Esophagus (tissue), 2 donors: ENCODE measurements around the gene IQCM. TPM values are rescaled to one million over a fixed set of nuclear protein-coding genes. Genes with fewer than 3 reads are reported as not detected.

Source experiments
- H3K27ac ChIP-seq, 2 donors: one replicate each; pipeline ENCODE4 v1.5.1; 2013; ENCODE audit warnings: low read depth in 2 of 2, mild to moderate bottlenecking in 2 of 2, inconsistent platforms in 1 of 2, low read length in 1 of 2, moderate library complexity in 1 of 2
- H3K27me3 ChIP-seq, 2 donors: one replicate each; pipeline ENCODE4 v1.6.1; 2013; ENCODE audit warnings: low read length in 2 of 2, control low read depth in 1 of 2, mild to moderate bottlenecking in 1 of 2; ENCODE audit not compliant: insufficient read depth in 2 of 2, control insufficient read depth in 1 of 2
- H3K36me3 ChIP-seq, 2 donors: one replicate each; pipeline ENCODE4 v1.6.1; 2013; ENCODE audit warnings: low read length in 1 of 2; ENCODE audit not compliant: control insufficient read depth in 2 of 2, insufficient read depth in 2 of 2
- H3K4me1 ChIP-seq, 2 donors: one replicate each; pipeline ENCODE4 v1.6.1; 2013; ENCODE audit warnings: low read length in 1 of 2; ENCODE audit not compliant: control insufficient read depth in 2 of 2, insufficient read depth in 2 of 2
- H3K4me3 ChIP-seq, 2 donors: one replicate each; pipeline ENCODE4 v1.5.1; 2013; ENCODE audit warnings: low read length in 2 of 2, mild to moderate bottlenecking in 2 of 2, low read depth in 1 of 2, moderate library complexity in 1 of 2
- H3K9me3 ChIP-seq, 2 donors: one replicate each; pipeline ENCODE4 v1.6.1; 2013; ENCODE audit warnings: mild to moderate bottlenecking in 2 of 2, low read depth in 1 of 2, low read length in 1 of 2, moderate library complexity in 1 of 2; ENCODE audit not compliant: control insufficient read depth in 2 of 2, insufficient read depth in 1 of 2
- WGBS, 2 donors: extraction: QIAGEN DNeasy Blood & Tissue Kit; methylation state at CpG; one replicate each; pipeline ENCODE4 v1.1.7; 2013; 5-methylcytosine and 5-hydroxymethylcytosine counted together
- polyA plus RNA-seq, 2 donors: library from polyadenylated mRNA; stranded (reverse); fragments of 200-250 nt; gene quantifications; one replicate each; pipeline ENCODE4 v1.2.3, GENCODE V29; 2013
- donor health status: healthy with polysubstance abuse.
- donor health status: Bipolar disorder and iron deficiency.

Gene IQCM
- polyA plus RNA-seq, result not detected

- Histone ChIP-seq H3K4me1 (no peaks in the 10 kb centered on the region), H3K27ac (no peak within 1 kb of the TSS), H3K27me3 (no peaks in the 10 kb centered on the region), H3K4me3 (no peak within 1 kb of the TSS), H3K36me3 (no peaks in the 10 kb centered on the region), H3K9me3 (no peaks in the 10 kb centered on the region)
- 63 to 67% methylated on average over 1 of the region's 1 CpG for WGBS, 2 donors
These were observed at the start of gene IQCM for GRCh38 chr4:149815743-149816142. Gene IQCM, minus strand, starts transcription at chr4:149815843. Its CDS starts 73,152 bp downstream, at chr4:149742691.

- H3K27ac ChIP-seq, result no peak overlapping the region
- H3K4me1 ChIP-seq, result no peaks in the 10 kb centered on the region
- no peak overlapping the region for H3K4me3 ChIP-seq
- WGBS, 2 donors, result 82 to 88% methylated on average over 3 of the region's 3 CpGs
- no peaks in the 10 kb centered on the region for H3K36me3 ChIP-seq
- no peaks in the 10 kb centered on the region for H3K9me3 ChIP-seq
- H3K27me3 ChIP-seq, result no peaks in the 10 kb centered on the region
These were observed 41.8 kb upstream of the IQCM start for GRCh38 chr4:149857446-149857845.

GRCh38 chr4:149845743-149846142 is 30.1 kb upstream of the IQCM start:
- no peaks in the 10 kb centered on the region for H3K27me3 ChIP-seq
- no peak overlapping the region for H3K4me3 ChIP-seq
- H3K36me3 ChIP-seq, result no peaks in the 10 kb centered on the region
- H3K4me1 ChIP-seq, result no peaks in the 10 kb centered on the region
- no peak overlapping the region for H3K27ac ChIP-seq
- no peaks in the 10 kb centered on the region for H3K9me3 ChIP-seq

- Histone ChIP-seq H3K9me3 (no peaks in the 10 kb centered on the region), H3K27ac (no peak overlapping the region), H3K36me3 (no peaks in the 10 kb centered on the region), H3K4me3 (no peak overlapping the region), H3K27me3 (no peaks in the 10 kb centered on the region), H3K4me1 (no peaks in the 10 kb centered on the region)
- WGBS, 2 donors, result 76 to 81% methylated on average over 1 of the region's 1 CpG
These were observed 26.0 kb upstream of the IQCM start for GRCh38 chr4:149841686-149842085.

- H3K27me3 ChIP-seq, result no peaks in the 10 kb centered on the region
- WGBS, 2 donors, result 82 to 90% methylated on average over 1 of the region's 1 CpG
- no peak overlapping the region for H3K27ac ChIP-seq
- no peaks in the 10 kb centered on the region for H3K4me1 ChIP-seq
- H3K9me3 ChIP-seq, result no peaks in the 10 kb centered on the region
- no peak overlapping the region for H3K4me3 ChIP-seq
- H3K36me3 ChIP-seq, result no peaks in the 10 kb centered on the region
These were observed 22.4 kb upstream of the IQCM start for GRCh38 chr4:149838036-149838435.

GRCh38 chr4:149836546-149836945 is 20.9 kb upstream of the IQCM start:
- H3K27ac ChIP-seq, result no peak overlapping the region
- WGBS, 2 donors, result 87 to 91% methylated on average over 3 of the region's 3 CpGs

GRCh38 chr4:149835280-149835679 is 19.6 kb upstream of the IQCM start:
- H3K4me3 ChIP-seq, result no peak overlapping the region
- H3K27ac ChIP-seq, result no peak overlapping the region
- no peaks in the 10 kb centered on the region for H3K36me3 ChIP-seq
- H3K27me3 ChIP-seq, result no peaks in the 10 kb centered on the region
- no peaks in the 10 kb centered on the region for H3K4me1 ChIP-seq
- no peaks in the 10 kb centered on the region for H3K9me3 ChIP-seq
- 78 to 88% methylated on average over 15 of the region's 15 CpGs for WGBS, 2 donors

More at GRCh38 chr4:149836546-149836945, 20.9 kb upstream of the IQCM start:
- Histone ChIP-seq H3K27me3 (no peaks in the 10 kb centered on the region), H3K4me3 (no peak overlapping the region), H3K4me1 (no peaks in the 10 kb centered on the region), H3K9me3 (no peaks in the 10 kb centered on the region), H3K36me3 (no peaks in the 10 kb centered on the region)

- Histone ChIP-seq H3K4me3 (no peak overlapping the region), H3K36me3 (no peaks in the 10 kb centered on the region), H3K4me1 (no peaks in the 10 kb centered on the region), H3K27ac (no peak overlapping the region), H3K27me3 (no peaks in the 10 kb centered on the region), H3K9me3 (no peaks in the 10 kb centered on the region)
These were observed 16.1 kb upstream of the IQCM start for GRCh38 chr4:149831656-149832208.

- WGBS, 2 donors, result 71 to 77% methylated on average over 3 of the region's 3 CpGs
- H3K36me3 ChIP-seq, result no peaks in the 10 kb centered on the region
These were observed 15.2 kb upstream of the IQCM start for GRCh38 chr4:149830823-149831222.

GRCh38 chr4:149825336-149825735 is 9.7 kb upstream of the IQCM start:
- H3K9me3 ChIP-seq, result no peaks in the 10 kb centered on the region
- no peaks in the 10 kb centered on the region for H3K4me1 ChIP-seq
- no peak overlapping the region for H3K27ac ChIP-seq
- WGBS, 2 donors, result 71 to 84% methylated on average over 2 of the region's 2 CpGs
- H3K36me3 ChIP-seq, result no peaks in the 10 kb centered on the region
- no peaks in the 10 kb centered on the region for H3K27me3 ChIP-seq
- no peak overlapping the region for H3K4me3 ChIP-seq

More at GRCh38 chr4:149830823-149831222, 15.2 kb upstream of the IQCM start:
- H3K4me1 ChIP-seq, result no peaks in the 10 kb centered on the region
- no peaks in the 10 kb centered on the region for H3K27me3 ChIP-seq
- no peak overlapping the region for H3K4me3 ChIP-seq
- no peak overlapping the region for H3K27ac ChIP-seq
- H3K9me3 ChIP-seq, result no peaks in the 10 kb centered on the region
